DMS53 (cell line): ENCODE data around the gene MYO16.
"Not testable (repeated sequence)": the region's sequence is repeated elsewhere in the genome, so short reads cannot be mapped to it uniquely, and the experiment has no call there.

Experiments
- DNase-seq: peaks from one replicate; lab custom pipeline; 2025; lab: John Stamatoyannopoulos, UW

Gene MYO16

GRCh38 chr13:108981407-108981806 lies 352.0 kb downstream of the MYO16 start:
- DNase-seq, result no peak

DNA sequence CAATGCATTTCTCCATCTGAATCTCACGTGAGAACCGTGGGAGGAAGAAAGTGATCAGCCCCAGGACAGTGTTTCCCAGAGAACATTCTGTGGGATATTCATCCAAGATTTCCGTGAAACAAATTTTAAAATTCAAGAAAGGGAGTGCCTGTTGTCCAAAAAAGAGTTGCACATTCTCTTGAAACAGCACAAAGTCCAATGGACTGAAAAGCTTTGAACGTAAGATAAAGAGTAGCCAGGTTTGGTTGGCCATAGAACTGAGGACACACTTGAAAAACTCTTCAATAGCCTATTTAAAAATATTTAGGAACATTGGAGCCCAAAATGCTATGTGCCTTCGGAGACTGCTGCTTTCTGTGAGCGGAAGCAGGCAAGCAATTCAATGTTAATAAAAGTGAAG lies 353.9 kb downstream of the MYO16 start:
- no peak for DNase-seq

- DNase-seq, result no peak
These were observed 355.0 kb downstream of the MYO16 start for GRCh38 chr13:108984251-108984920.

DNA sequence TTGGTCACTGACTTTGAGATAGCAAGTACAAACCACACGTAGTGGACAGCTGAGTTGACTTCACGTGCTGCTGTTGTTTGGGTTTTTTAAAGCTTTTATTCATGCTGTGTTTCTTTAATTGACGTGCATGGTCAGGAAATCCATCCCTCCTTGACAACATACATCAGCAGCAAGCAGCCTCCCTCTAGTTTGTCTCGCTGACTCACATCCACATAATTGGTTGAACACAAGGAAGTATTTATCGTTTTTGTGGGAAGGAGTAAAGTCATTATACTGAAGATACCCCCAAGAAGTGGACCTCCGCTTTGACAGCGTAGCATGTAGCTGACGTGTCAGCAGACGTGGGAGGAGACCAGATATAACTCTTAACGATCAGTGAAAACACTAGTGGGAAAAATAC lies 355.8 kb downstream of the MYO16 start:
- DNase-seq, result no peak

GRCh38 chr13:108987517-108987916 lies 358.1 kb downstream of the MYO16 start:
- no peak for DNase-seq

- DNase-seq, result no peak
These were observed 358.5 kb downstream of the MYO16 start for GRCh38 chr13:108987944-108988343.

- DNase-seq, result not testable (repeated sequence)
These were observed 362.0 kb downstream of the MYO16 start for GRCh38 chr13:108991416-108991815.

DNA sequence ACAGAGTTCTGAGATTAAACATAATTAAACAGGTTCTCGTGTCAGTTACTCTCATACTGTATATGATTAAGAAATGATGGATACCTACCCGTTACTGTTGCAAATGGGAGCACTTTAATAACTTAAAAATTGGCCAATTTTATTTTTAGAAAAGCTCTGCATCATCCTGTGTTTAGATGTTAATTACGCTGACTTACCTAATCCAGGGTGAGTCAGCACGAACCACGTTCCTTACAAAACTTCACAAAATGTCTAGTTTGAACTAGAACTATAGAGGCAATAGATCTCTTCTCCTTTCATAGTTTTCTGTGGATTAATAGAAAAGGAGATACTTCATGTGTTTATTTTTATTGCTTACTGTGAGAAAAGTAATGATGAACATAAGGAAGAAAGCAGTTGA lies 363.9 kb downstream of the MYO16 start:
- DNase-seq, result no peak

DNA sequence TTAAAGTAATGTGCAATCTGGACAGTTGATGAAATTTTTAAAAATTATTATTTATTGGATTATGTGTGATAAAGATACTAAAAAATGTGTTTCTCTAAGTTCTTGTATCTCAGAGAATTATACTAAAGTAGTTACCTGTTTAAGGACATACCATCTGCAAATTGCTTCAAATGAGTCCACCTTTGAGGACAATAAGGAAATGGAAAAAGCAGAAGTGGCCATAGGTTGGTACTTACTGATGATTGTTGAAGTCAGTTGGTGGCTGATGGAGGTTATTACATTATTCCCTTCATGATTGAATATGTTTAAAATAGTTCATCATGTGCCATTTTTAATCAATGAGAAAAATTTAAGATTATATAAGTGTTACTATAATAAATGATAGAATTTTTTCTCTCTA lies 367.0 kb downstream of the MYO16 start:
- no peak for DNase-seq

DNA sequence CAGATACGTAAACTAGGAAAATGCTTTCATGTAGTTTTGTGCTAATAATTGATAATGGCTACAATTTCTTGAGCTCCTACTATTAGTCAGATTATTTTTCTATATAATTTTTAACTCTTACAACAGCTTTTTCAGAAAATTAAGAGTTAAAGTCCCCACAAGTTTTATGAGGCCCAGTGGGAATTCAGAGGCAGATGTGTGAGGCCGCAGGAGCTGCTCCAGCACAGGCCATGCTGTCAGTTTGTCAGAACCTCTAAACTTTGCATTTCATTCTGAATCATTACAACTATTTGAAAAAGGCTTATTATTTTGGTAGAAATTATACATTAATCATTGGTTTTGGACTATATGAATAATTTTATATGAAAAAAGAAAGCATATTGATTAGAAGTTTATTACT lies 370.8 kb downstream of the MYO16 start:
- no peak for DNase-seq

- no peak for DNase-seq
These were observed 373.5 kb downstream of the MYO16 start for GRCh38 chr13:109002934-109003333.

- no peak for DNase-seq
These were observed 378.5 kb downstream of the MYO16 start for GRCh38 chr13:109007946-109008345.

- DNase-seq, result no peak
These were observed 380.3 kb downstream of the MYO16 start for GRCh38 chr13:109009756-109010155.

DNA sequence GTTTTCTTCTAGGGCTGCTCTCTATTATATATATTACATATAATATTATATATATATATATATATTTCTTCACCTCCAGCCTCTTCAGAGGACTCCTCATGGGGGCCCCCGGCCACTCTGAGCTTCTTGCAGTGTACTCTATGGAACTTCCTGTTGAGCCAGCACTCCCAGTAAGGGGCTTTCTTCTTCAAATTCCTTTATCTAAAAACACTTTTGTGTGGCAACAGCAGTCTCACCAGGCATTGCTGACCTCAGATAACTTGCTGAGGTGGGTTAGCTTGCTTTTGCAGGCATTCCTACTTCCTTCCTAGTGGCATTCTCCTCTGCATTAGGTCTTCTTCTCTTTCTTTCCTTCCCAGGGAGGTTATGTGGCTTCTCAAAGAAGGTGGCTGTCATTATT lies 381.5 kb downstream of the MYO16 start:
- no peak for DNase-seq

DNA sequence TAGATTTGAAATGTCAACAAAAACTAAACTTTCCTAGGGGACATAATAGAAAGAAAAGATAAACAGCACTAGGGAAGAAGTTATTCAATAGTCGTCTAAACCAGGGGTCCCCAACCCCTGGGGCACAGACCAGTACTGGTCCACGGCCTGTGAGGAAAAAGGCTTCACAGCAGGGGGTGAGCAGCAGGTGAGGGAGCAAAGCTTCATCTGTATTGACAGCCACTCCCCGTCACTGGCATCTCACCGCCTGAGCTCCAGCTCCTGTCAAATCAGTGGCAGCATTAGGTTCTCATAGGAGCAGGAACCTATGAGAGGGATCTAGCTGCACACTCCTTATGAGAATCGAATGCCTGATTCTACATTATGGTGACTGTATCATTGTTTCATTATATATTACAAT lies 382.7 kb downstream of the MYO16 start:
- no peak for DNase-seq

DNA sequence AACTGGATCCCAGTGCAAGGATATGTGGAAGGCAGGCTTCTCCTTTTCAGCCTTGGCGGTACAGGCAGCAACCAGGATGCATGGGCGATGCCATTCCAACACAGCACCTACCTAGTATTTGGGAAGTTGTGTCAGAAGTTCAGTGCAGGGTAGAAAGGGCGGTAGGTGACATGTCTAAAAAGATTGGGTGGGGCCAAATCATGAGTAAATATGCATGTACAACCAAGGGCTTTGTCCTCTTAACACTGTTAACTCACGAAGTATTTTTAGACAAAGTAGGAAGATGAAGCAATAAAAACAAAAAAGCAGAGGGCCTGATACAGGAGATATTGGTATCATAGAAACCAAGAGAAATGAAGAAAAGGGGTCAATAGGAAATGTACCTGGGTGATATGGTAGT lies 392.1 kb downstream of the MYO16 start:
- DNase-seq, result no peak

GRCh38 chr13:109024611-109025010 lies 395.2 kb downstream of the MYO16 start:
- DNase-seq, result no peak

- DNase-seq, result no peak
These were observed 396.9 kb downstream of the MYO16 start for GRCh38 chr13:109026266-109026665.

DNA sequence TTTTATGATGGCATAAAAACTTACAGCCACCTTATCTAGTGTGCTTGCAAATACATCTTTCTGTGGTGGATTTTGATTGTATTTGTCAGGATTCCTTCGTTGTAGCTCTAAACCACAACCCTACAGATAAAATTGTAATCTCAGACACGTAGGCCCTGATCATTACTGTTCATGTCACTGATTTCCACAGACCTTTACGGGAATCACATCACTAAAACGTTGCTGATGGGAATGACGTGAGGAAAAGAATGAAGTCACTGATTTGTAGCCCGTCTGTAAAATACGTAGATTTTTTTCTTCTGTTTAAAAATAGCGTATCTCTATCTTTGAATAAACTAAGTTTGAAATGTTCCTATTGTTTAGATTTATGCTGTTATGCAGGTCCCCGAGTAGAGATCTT lies 399.2 kb downstream of the MYO16 start:
- no peak for DNase-seq

DNA sequence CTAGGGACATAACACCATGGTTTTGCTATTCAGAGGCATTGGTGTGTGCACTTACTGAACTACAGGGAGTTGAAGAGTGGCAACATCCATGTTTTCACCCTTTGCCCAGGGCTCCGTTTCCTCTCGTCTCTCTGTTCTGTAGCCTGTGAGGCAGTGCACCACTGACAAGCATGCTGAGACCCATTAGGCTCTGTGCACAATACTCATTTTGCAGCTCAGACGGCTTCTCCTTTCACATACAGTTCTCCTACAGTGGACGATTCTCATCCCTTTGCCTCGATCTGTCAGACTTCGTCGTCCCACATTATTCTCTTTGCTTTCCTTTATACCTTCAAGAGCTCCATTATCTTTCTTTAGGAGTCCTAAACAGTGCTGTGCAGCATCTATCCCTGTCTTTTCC lies 403.7 kb downstream of the MYO16 start:
- no peak for DNase-seq

GRCh38 chr13:109036078-109036780 lies 406.8 kb downstream of the MYO16 start:
- DNase-seq, result no peak

DNA sequence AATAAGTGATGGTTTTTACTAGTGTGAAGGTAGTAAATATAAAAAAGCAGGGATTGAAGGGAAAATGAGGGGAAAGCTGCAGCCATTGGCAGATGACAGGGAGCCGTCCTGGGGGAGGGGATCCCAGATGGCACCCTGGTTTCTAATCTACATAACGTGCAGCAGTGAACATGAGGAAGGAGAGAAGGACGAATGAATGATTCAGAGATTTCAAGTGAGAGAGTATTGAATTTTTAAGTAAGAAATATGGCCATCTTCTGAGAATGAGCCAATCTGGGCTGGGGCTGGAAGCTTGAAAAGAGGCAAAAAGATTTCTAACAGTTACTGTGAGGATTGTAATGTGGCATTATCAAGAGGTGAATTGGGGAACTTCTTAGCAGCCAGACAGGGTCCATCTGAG lies 414.2 kb downstream of the MYO16 start:
- no peak for DNase-seq

DNA sequence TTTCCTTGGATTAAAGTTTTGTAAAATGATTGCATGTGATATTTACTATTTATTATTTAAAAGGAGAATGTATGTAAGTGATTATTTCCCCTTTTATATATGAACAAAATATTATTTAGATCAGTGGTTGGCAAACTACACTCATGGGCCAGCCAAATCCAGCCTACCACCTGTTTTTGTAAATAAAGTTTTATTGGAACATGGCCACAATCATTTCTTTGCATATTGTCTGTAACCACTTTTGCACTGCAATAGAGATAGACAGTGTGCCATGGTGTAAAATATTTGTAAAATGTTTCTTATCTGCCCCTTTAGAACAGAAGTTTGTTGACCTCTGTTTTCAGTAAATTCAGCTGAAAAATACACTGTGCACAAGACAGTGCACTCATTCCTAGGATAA lies 426.4 kb downstream of the MYO16 start:
- DNase-seq, result no peak

DNA sequence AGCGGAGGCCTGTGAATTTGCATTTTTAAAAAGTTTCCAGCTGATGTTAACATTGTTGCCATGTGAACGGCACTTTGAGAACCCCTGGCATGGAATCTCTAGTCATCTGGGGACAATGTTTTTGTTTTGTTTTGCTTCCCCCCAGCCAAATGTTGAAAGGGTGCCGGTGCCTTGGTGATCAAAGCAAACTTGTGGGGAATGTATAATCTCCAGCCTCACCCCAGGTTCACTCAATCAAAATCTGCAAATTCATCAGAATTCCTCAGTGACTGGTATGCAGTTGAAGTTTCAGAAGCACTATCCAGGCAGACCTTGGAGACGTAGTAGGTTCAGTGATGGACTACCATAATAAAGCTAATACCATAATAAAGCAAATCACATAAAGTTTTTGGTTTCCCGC lies 428.7 kb downstream of the MYO16 start:
- no peak for DNase-seq
